Measurements from ENCODE around the gene ELK1. TPM values are rescaled to one million over a fixed set of nuclear protein-coding genes. Genes with fewer than 3 reads are reported as not detected.
"Not testable (repeated sequence)": the region's sequence is repeated elsewhere in the genome, so short reads cannot be mapped to it uniquely, and the experiment has no call there.

The ELK1 gene
- total RNA-seq, 1 donor from 2014 or later = 29.2 TPM

- Histone ChIP-seq H3K27ac (no peak overlapping the region), H3K9me3 (no peaks in the 10 kb centered on the region), H3K4me3 (no peak overlapping the region), H3K4me1 (no peaks in the 10 kb centered on the region), H3K27me3 (no peaks in the 10 kb centered on the region), H3K36me3 (no peaks in the 10 kb centered on the region)
- no peak for TF ChIP-seq CTCF (IDR thresholded peaks at IDR 0.05)
- ATAC-seq (no peak), DNase-seq (no peak)
- intact Hi-C loops (cut with DNase I) = no loop called here
Observed at GRCh38 chrX:47683184-47683828, 32.9 kb upstream of the ELK1 start.

- DNase-seq; H3K27ac ChIP-seq; H3K9me3 ChIP-seq; ATAC-seq; H3K4me1 ChIP-seq; H3K36me3 ChIP-seq; H3K4me3 ChIP-seq; intact Hi-C loops (cut with DNase I); H3K27me3 ChIP-seq: not testable (repeated sequence)
Observed at GRCh38 chrX:47675959-47676859, 25.8 kb upstream of the ELK1 start.

- intact Hi-C loops (cut with DNase I) = no loop called here
- H3K36me3 ChIP-seq = no peaks in the 10 kb centered on the region
- TF ChIP-seq CTCF (IDR thresholded peaks at IDR 0.05) = no peak
- H3K4me1 ChIP-seq = no peaks in the 10 kb centered on the region
- H3K27ac ChIP-seq = no peak overlapping the region
- H3K4me3 ChIP-seq = no peak overlapping the region
- no peak for DNase-seq
- no peaks in the 10 kb centered on the region for H3K9me3 ChIP-seq
- H3K27me3 ChIP-seq = no peaks in the 10 kb centered on the region
- no peak for ATAC-seq
Observed at GRCh38 chrX:47674776-47675175, 24.4 kb upstream of the ELK1 start.

- intact Hi-C loops (cut with DNase I); ATAC-seq; H3K4me3 ChIP-seq; DNase-seq; H3K27ac ChIP-seq; H3K27me3 ChIP-seq; H3K36me3 ChIP-seq; H3K9me3 ChIP-seq; H3K4me1 ChIP-seq: not testable (repeated sequence)
Observed at GRCh38 chrX:47665797-47666196, 15.4 kb upstream of the ELK1 start.

- no peak for DNase-seq
- no peak for ATAC-seq
- no peaks in the 10 kb centered on the region for H3K27me3 ChIP-seq
- no peak overlapping the region for H3K4me3 ChIP-seq
- no peak for TF ChIP-seq CTCF (IDR thresholded peaks at IDR 0.05)
- H3K36me3 ChIP-seq = no peaks in the 10 kb centered on the region
- H3K4me1 ChIP-seq = no peaks in the 10 kb centered on the region
- H3K27ac ChIP-seq = no peak overlapping the region
- intact Hi-C loops (cut with DNase I) = no loop called here
- no peaks in the 10 kb centered on the region for H3K9me3 ChIP-seq
Observed at GRCh38 chrX:47664737-47665136, 14.4 kb upstream of the ELK1 start.

- Histone ChIP-seq H3K4me3 (no peak overlapping the region), H3K27me3 (no peaks in the 10 kb centered on the region), H3K27ac (no peak overlapping the region), H3K9me3 (no peaks in the 10 kb centered on the region), H3K36me3 (peaks cover 4% of the 10 kb centered on the region), H3K4me1 (no peaks in the 10 kb centered on the region)
- intact Hi-C loops (cut with DNase I) = no loop called here
- DNase-seq = no peak
- ATAC-seq = no peak
- no peak for TF ChIP-seq CTCF (IDR thresholded peaks at IDR 0.05)
Observed at GRCh38 chrX:47662144-47662657, 11.8 kb upstream of the ELK1 start.

All from upper lobe of right lung (tissue), 1 donor.